ENCODE measurements around the gene PPP1R15A. TPM values are rescaled to one million over a fixed set of nuclear protein-coding genes. Genes with fewer than 3 reads are reported as not detected.
A peak's percentile ranks its signal among the peaks of the same experiment; 100 is the strongest.
"Not testable (repeated sequence)": the region's sequence is repeated elsewhere in the genome, so short reads cannot be mapped to it uniquely, and the experiment has no call there.

PPP1R15A gene
- total RNA-seq, 1 experiment from 2014 or later, result 51.0 TPM

DNA sequence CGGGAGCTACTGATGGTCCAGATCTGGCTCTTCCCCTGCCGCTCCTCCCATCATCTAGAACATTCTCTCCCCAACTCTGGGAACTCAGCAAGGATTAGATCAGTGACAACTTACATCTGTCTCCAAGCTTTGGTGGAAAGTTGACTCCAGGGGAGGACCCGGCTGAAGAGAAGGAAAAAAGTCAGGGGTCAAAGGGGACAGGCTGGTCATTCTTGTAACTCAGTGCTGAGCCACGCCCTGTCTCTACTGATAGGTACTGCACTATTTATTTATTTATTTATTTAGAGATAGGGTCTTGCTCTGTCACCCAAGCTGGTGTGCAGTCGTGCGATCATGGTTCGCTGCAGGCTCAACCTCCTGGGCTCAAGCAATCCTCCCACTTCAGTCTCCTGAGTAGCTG lies 18.1 kb upstream of the PPP1R15A start:
- in situ Hi-C loops (cut with HindIII; ENCODE audit: low pct_unique_long_range_greater_than_20kb, low sequenced_read_pairs), result no loop called here

DNA sequence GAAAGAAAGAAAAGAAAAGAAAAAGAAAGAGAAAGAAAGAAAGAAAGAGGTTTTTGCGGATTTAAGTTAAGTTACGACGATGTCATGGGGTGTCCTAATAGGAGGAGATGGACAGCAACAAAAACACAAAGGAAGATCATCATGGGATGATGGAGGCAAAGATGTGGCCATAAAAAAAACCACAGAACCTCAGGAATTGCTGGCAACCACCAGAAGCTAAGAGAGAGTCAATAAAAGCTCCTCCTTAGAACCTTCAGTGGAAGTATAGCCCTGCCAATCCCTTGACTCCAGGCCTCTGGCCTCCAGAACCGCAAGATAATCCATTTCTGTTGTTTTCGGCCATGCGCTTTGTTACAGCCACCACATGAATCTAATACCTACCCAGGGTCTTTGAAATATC lies 15.3 kb upstream of the PPP1R15A start:
- in situ Hi-C loops (cut with HindIII; ENCODE audit: low pct_unique_long_range_greater_than_20kb, low sequenced_read_pairs), result no loop called here
- DNase-seq (ENCODE audit: low read depth), result no peak

More for the DNA sequence above, 18.1 kb upstream of the PPP1R15A start:
- peak; percentile 56 for DNase-seq (ENCODE audit: low read depth)

DNA sequence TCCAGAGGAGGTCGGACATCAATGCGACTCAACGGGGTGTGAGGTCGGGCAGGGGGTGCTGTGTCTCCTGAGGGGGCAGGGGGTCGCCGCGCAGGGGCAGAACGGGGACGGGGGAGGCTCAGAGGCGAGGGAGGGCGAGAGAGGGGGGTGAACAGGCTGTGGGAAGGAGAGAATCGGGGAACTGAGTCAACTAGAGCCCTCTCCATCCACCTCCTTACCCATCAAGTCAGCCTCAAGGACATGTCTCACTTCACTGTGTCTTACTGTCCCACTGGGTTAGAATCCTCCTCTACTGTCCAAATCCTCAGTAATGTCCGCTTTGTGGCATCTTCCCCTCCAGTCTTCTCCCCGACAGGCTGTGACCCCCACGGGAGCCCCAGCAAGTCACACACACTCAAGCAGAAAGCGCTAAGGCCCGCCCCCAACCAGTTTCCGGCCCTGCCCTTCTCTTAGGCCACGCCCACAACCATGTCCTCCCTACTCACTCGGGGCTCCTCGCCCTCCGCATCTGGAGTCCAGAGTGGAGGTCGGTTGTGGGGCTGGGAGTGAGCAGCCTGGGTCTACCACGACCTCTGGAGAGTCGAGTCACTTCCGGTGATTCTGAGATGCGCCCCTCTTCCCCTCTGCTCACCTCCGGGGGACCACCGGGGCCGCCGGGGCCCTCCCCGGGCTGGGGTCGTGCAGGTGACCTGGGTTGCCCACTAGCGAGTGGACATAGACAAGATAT lies 13.1 kb upstream of the PPP1R15A start:
- no peak for DNase-seq (ENCODE audit: low read depth)
- in situ Hi-C loops (cut with HindIII; ENCODE audit: low pct_unique_long_range_greater_than_20kb, low sequenced_read_pairs), result no loop called here

DNA sequence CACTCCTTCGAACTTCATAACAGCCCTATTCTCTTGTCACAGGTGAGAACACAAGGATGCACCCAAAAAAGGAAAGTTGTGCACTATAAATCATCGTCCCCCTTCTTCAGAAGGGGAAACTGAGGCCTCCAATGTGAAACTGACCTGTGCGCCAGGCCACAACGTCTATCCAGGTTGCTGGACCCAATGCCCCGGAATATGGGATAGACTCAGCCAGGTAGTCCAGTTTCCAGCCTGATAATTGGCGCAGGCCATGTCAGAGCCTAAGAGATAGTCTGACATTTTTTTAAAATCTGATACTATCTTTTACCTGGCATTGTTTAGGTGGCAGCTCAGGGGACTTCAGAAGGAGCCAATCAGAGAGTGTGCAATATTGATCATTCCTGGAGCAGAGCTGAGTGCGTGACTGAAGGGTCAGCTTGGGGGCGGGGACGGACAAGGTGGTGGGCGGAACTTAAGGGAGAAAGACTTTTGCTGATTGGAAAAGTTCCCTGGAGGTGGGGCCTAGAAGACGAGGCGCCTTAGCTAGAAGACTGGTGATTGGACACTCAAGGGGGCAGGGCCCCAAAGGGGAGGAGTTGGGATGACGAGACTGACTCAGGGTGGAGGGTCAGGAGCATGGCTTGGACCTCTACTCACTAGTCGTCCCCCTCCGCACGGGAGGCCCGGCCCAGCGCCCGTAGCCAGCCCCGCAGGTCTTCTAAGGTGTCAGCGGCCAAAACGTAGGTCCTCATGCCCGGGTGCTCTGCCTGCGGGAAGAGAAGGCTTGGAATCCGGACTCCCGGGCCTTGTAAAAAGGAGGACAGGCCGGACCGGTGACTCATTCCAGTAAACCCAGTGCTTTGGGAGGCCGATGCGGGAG lies 12.3 kb upstream of the PPP1R15A start:
- no peak for DNase-seq (ENCODE audit: low read depth)
- in situ Hi-C loops (cut with HindIII; ENCODE audit: low pct_unique_long_range_greater_than_20kb, low sequenced_read_pairs), result no loop called here

DNA sequence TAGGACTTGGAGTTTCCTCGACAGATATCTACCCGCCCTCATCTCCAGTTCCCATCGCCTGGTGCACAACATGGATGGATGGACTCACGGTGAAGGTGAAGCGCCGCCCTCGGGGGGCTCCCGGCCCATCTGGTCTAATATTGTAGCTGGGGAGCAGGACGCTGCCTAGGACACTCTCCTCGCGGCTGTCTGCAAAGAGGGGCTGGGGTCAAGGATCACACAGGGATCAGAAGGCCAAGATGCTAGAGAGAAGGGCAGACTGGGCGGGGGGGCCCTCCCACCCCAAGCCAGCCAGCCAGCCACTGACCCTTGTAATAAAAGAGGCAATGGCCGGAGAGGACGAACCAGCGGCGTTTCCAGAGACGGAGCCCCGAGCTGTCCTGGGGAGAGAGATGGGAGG lies 10.9 kb upstream of the PPP1R15A start:
- in situ Hi-C loops (cut with HindIII; ENCODE audit: low pct_unique_long_range_greater_than_20kb, low sequenced_read_pairs), result no loop called here
- no peak for DNase-seq (ENCODE audit: low read depth)

DNA sequence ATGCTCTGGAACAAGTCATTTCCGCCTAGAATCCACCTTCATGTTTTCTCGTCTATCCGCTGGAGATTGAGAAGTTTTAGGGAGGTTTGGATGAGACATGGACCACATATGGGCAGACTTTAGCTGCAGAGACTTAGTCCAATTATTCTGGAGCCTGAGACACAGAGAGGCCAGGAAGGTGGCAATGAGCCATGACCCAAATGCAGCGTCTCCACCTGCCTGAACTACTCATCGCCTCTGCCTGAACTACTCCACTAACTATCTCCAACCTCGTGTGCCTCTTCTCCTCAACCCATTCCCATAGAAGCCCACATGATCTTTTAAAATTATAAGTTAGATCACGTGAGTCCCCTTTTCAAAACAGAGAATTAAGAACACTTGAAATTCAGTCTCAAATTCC lies 9.4 kb upstream of the PPP1R15A start:
- in situ Hi-C loops (cut with HindIII; ENCODE audit: low pct_unique_long_range_greater_than_20kb, low sequenced_read_pairs), result no loop called here
- DNase-seq (ENCODE audit: low read depth), result no peak

DNA sequence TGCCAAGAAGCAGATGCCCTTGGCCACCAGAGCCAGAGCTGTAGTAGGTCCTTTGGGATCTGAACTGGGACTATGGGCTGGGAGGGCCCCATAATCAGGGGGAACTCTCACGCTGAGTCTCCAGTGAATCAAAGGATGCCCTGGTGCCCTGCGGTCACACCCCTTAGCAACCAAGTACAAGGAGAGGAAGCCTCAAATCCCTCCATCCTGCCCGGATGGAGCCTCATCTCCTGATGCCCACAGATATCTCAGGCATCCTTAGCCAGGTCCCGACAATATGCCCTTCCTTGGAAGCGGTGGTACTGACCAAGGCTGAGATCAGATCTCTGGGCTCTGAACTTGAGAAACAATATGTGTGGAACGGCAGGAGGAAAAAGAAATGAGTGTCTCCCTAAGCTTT lies 5.5 kb upstream of the PPP1R15A start:
- DNase-seq (ENCODE audit: low read depth), result no peak
- in situ Hi-C loops (cut with HindIII; ENCODE audit: low pct_unique_long_range_greater_than_20kb, low sequenced_read_pairs), result no loop called here

DNA sequence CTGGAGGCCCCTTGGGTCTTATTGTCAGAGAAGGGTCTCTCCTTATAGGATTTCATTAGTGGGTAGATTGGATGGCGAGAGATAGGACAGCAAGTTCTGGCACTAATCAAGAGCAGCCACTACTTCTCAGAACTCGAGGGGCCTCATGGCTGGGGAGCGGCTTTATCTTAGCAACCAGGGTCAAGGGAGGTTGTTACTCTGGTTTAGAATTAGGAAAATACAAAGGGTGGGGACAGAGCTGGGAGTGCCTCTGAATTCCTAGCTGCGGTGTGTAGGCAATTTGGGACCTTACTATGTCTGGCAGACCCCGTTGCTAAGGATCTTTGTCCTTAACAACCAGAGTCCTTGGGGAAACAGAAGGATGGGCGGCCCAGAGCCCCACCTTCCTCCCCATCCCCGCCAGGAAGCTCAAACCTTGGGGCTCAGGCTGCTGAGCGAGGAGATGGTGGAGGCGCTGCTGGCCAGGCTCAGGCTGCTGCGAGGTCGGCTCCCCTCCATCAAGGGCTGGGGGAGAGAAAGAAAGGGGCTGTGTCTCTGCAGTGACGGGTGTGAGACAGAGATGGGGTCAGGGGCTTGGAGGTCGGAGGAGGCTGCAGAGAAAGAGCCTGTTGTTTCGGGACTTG lies 5.0 kb upstream of the PPP1R15A start:
- in situ Hi-C loops (cut with HindIII; ENCODE audit: low pct_unique_long_range_greater_than_20kb, low sequenced_read_pairs), result no loop called here
- no peak for DNase-seq (ENCODE audit: low read depth)

DNA sequence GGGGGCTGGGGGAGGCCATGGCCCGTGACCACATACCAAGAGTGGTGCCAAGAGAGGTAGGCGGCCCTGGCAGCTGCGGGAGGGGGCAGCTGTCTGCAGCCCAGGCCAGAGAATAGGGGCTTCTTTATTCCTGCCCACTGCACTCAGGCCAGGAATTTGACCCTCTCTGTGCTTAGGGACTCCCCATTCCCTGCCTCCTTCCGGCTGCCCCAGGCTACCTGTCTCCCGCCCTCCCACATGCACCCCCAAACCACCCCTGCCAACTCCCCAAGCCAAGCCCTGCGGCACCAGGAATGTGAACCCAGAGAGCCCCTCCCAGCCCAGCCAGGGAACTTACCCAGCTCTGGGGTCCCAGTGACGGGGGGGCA lies 4.5 kb upstream of the PPP1R15A start:
- no peak for DNase-seq (ENCODE audit: low read depth)
- in situ Hi-C loops (cut with HindIII; ENCODE audit: low pct_unique_long_range_greater_than_20kb, low sequenced_read_pairs), result no loop called here

DNA sequence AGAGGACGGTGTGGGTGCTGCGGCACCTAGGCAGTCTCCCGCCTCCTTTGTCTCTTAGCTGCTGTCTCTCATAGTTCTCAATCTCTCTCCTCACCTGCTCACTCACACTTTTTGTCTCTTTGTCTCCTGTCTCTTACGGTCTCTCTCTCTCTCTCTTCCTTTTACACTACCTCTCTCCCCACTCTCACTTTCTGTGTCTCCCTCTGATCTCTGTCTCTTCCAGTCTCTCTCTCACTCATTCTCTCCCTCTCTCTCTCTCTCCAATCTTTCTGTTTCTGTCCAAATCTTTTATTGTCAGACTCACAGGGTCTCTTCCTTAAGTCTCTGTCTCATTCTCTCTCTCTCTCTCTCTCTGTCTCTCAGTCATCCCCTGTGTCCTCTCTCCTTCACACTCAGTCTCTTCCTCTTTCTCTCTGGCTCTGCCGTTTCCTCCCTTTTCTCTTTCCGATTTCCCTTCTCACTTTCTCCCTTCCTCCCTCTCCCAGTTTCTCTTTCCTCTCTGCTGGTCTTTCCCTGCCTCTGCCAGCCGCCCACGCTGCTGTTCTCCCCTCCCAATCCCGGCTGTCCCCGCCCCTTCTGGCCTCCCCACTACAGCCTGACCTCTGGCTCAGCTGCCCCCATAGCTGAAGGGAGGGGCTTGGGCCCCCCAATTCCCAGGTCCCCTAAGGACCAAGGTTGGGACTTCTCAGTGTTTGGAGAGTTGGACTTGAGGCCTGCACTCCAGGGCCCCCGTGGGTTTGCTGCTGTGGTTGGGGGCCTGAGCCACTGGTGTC lies 3.9 kb upstream of the PPP1R15A start, which contains the start of gene PLEKHA4:
Gene PLEKHA4, minus strand, starts transcription at position 504 of the 773 bp plus-strand sequence. CDS start 997 bp downstream, outside the sequence.
- no peak for DNase-seq (ENCODE audit: low read depth)
- in situ Hi-C loops (cut with HindIII; ENCODE audit: low pct_unique_long_range_greater_than_20kb, low sequenced_read_pairs), result no loop called here

DNA sequence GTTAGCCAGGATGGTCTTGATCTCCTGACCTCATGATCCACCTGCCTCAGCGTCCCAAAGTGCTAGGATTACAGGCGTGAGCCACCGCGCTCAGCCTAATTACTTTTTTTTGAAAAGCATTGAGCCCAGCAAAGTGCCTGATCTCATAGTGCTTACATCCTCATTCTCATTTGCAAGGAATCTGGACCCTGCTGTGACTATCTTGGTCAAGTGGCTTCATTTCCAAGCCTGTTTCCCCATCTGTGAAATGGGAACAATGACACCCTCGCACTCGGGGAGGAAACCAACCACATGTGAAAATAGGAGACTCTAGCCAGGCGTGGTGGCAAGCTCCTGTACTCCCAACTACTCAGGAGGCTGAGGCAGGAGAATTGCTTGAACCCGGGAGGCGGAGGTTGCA lies 2.2 kb upstream of the PPP1R15A start:
- DNase-seq (ENCODE audit: low read depth), result no peak
- in situ Hi-C loops (cut with HindIII; ENCODE audit: low pct_unique_long_range_greater_than_20kb, low sequenced_read_pairs), result no loop called here

DNA sequence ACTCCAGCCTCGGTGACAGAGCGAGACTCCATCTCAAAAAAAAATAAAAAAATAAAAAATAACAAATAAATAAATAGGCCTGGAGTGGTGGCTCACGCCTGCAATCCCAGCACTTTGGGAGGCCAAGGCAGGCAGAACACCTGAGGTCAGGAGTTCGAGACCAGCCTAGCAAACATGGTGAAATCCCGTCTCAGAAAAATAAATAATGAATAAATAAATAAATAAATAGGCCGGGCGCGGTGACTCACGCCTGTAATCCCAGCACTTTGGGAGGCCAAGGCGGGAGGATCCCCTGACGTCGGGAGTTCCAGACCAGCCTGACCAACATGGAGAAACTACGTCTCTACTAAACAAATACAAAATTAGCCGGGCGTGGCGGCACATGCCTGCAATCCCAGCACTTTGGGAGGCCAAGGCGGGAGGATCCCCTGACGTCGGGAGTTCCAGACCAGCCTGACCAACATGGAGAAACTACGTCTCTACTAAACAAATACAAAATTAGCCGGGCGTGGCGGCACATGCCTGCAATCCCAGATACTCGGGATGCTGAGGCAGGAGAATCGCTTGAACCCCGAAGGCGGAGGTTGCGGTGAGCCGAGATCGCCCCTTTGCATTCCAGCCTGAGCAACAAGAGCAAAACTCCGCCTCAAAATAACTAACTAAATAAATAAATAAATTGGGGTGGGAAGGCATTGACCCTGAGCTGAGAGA lies 595 bp upstream of the PPP1R15A start:
- DNase-seq (ENCODE audit: low read depth); in situ Hi-C loops (cut with HindIII; ENCODE audit: low pct_unique_long_range_greater_than_20kb, low sequenced_read_pairs): not testable (repeated sequence)

DNA sequence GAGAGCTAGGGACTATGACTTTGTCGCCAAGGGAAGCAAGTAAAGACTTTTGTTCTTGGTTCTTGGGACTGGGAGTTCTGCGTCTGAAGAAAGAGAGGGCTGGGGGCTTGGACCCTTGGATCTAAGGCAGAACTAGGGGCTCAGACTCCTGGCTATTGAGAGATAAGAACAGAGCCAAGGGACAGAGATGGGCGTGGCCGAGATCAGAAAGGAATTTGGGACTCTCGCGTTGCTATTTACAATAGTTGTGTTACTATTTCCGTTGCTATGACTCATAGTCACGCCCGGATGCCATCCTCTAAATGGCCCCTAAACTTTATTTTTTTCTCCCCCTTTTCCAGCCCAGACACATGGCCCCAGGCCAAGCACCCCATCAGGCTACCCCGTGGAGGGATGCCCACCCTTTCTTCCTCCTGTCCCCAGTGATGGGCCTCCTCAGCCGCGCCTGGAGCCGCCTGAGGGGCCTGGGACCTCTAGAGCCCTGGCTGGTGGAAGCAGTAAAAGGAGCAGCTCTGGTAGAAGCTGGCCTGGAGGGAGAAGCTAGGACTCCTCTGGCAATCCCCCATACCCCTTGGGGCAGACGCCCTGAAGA lies 759 bp downstream of the PPP1R15A start:
- in situ Hi-C loops (cut with HindIII; ENCODE audit: low pct_unique_long_range_greater_than_20kb, low sequenced_read_pairs), result no loop called here
- DNase-seq (ENCODE audit: low read depth), result peak; percentile 93

DNA sequence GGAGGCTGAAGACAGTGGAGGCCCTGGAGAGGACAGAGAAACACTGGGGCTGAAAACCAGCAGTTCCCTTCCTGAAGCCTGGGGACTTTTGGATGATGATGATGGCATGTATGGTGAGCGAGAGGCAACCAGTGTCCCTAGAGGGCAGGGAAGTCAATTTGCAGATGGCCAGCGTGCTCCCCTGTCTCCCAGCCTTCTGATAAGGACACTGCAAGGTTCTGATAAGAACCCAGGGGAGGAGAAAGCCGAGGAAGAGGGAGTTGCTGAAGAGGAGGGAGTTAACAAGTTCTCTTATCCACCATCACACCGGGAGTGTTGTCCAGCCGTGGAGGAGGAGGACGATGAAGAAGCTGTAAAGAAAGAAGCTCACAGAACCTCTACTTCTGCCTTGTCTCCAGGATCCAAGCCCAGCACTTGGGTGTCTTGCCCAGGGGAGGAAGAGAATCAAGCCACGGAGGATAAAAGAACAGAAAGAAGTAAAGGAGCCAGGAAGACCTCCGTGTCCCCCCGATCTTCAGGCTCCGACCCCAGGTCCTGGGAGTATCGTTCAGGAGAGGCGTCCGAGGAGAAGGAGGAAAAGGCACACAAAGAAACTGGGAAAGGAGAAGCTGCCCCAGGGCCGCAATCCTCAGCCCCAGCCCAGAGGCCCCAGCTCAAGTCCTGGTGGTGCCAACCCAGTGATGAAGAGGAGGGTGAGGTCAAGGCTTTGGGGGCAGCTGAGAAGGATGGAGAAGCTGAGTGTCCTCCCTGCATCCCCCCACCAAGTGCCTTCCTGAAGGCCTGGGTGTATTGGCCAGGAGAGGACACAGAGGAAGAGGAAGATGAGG lies 1.5 kb downstream of the PPP1R15A start:
- DNase-seq (ENCODE audit: low read depth), result no peak
- in situ Hi-C loops (cut with HindIII; ENCODE audit: low pct_unique_long_range_greater_than_20kb, low sequenced_read_pairs), result no loop called here

DNA sequence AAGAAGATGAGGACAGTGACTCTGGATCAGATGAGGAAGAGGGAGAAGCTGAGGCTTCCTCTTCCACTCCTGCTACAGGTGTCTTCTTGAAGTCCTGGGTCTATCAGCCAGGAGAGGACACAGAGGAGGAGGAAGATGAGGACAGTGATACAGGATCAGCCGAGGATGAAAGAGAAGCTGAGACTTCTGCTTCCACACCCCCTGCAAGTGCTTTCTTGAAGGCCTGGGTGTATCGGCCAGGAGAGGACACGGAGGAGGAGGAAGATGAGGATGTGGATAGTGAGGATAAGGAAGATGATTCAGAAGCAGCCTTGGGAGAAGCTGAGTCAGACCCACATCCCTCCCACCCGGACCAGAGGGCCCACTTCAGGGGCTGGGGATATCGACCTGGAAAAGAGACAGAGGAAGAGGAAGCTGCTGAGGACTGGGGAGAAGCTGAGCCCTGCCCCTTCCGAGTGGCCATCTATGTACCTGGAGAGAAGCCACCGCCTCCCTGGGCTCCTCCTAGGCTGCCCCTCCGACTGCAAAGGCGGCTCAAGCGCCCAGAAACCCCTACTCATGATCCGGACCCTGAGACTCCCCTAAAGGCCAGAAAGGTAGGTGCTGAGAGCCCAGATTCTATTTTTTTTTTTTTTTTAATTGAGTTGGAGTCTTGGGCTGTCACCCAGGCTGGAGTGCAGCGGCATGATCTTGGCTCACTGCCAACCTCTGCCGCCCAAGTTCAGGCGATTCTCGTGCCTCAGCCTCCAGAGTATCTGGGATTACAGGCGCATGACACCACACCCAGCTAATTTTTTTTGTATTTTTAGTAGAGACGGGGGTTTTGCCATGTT lies 2.3 kb downstream of the PPP1R15A start:
- in situ Hi-C loops (cut with HindIII; ENCODE audit: low pct_unique_long_range_greater_than_20kb, low sequenced_read_pairs), result no loop called here
- DNase-seq (ENCODE audit: low read depth), result peak; percentile 65

Data from Caki2 (cell line).